ENCODE data around the gene GNAS. TPM values are rescaled to one million over a fixed set of nuclear protein-coding genes. Genes with fewer than 3 reads are reported as not detected.
A peak's percentile ranks its signal among the peaks of the same experiment; 100 is the strongest.
"Not testable (repeated sequence)": the region's sequence is repeated elsewhere in the genome, so short reads cannot be mapped to it uniquely, and the experiment has no call there.

Gene GNAS
- polyA plus RNA-seq, 1 donor = 1,874 TPM

DNA sequence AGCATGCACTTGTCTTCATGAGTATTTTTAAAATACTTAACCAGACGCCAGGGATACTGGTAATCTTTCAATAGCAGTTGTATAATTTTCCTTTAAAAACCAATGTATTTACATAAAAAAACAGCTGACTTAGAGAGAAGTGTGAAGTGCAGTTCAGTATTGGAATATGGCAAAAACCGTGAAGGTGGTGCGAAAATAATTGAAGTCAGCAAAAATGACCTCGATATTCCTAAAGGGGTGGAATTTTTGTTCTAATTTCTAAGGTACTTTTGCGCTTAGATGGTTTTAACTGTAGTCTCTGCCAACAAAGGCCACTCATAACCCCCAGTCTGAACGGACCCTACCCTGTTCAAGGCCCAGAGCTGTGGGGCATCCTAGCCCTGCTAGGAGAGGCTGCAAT, 27.1 kb upstream of the GNAS start:
- DNase-seq = no peak

DNA sequence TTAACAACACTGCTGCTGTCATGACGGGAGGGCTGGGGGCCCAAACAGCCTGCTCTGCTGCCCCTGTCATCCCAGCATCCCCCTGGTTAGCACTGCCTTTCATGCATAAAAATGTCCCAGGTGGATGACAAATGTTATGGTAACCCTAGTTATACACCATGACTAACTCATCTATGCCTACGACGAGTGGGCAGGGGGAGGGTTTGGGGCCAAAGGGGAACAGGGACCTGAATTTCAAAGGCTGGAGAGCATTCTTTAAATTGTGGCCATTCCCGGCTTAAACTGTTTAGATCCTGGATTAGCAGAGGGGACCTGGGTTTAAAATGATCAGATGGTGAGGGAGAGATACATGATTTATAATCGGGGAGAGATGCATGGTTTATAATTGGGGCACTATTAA, 26.2 kb upstream of the GNAS start:
- no peak for DNase-seq

DNA sequence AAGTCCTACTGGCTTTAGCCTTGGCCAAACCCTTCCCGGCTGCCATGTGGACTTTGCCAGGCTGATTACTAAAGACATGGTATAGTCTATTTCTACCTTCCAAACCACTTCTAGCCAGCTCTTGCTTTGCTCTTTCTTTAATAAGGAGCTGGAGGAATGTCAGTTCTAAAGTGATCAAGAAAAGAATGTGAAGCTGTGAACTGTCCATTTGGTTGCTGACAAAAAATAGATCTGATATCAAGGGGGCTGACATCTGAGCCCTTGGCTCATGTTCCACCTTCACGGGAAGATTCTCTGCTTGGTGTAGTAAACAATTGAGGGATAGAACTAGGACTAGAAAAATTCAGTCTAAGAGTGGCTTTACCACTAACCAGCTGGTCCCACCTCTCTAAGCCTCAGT, 24.4 kb upstream of the GNAS start:
- DNase-seq = no peak

DNA sequence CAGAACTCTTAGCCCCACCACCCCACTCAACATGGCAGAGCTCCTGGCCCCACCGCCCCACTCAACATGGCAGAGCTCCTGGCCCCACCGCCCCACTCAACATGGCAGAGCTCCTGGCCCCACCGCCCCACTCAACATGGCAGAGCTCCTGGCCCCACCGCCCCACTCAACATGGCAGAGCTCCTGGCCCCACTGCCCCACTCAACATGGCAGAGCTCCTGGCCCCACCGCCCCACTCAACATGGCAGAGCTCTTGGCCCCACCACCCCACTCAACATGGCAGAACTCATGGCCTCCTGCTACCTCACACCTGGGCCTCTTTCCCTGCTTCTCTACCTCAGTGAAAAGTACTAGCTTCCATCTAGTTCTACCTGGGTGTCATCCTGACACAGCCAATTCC, 23.7 kb upstream of the GNAS start:
- DNase-seq = not testable (repeated sequence)

DNA sequence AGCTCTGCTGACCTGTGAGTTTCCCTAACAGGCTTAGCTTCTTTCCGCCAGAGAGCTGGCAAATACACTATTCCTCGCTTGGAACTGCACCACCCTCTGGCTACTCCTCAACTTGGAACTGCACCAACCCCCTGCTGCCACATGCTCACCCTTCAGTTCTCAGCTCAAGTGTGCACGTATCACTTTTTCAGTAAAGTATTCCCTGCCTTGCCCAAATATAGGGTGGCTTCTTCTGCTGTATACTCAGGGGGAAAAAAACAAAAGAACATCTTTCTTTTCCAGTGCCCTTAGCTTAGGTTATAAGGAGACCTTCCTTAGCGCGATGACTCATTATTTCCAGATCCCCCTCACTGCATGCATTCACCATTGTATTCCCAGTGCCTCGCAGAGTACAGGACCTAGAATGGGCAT, 23.0 kb upstream of the GNAS start:
- DNase-seq = no peak

DNA sequence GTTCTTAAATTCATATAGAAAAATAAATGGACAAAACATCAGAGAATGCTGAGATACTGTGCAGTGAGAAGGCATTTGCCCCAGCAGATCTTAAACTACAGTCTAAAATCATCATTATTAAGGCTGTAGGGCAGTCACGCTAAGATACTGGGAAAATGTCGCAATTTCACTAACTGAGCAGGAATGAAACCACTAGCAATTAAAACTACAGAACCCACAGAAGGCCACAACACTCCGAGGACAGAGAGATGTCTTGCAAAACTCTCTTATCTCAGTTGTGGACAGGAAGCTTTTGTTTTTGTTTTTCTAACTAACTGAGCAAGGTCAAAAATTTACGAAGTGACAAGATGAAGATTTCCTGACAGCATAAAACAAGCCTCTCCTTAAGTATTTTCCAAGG, 20.1 kb upstream of the GNAS start:
- DNase-seq = no peak

DNA sequence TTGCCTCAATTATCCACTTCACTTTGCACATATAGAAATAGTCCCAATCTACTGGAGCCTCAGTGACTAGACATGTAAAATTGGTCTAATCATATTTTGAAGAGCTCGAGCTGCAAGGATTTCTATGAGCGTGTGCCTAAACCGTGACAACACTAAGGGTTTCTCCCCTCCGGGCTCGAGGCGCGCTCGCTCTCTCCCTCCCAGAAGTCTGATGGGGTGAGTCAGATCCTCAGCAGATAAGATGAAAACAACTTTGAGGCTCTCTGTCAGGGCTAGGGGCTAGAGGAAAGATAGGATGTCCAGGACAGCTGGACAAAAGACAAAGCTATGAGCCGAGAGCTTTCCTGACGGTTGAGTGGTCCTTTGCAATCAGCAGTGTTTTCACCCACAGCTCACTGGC, 18.6 kb upstream of the GNAS start:
- no peak for DNase-seq

DNA sequence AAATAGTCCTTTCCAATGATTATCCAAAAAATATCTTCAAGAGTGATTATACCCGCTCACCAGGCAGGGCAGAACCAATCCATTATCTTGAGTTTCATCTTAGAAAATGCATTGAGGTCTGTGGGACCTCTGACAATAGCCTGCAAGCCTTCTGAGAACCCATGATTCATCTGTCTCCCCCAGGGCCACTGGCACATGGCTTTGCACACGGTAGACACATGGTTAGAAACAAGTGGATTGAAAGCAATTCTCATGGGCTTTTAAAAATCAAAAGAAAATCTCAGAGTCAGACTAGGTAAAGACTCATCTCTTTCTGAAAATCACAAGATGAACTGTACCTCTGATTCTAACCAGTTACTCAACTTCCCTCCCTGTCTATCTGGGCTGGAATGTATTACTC, 17.3 kb upstream of the GNAS start:
- no peak for DNase-seq

DNA sequence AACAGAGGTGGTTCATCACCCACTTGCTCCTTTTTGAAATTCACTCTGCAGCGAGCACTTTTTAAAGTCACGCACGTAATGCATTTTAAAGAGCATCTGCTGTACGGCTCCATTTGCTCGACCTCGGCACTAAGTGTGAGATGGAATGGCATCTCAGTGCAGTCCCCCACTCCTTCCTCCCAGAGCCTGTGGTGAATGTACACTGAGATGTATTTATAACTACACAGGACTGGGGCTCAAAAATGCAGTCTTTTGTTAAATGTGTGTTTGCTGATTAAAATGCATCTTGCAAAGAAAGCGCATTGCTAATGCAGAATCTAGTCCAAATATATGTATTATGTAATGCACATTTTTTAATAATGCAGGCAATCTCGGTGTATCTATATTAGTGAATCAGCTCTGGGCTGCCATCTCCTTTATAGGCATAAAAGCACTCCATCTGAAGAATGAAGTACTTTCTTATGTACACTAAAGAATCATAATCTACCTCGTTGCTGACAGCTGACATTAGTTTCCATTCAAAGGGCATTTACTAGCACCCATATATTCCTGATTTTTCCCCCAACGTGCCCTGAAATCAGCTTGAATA, 15.8 kb upstream of the GNAS start:
- DNase-seq = no peak

DNA sequence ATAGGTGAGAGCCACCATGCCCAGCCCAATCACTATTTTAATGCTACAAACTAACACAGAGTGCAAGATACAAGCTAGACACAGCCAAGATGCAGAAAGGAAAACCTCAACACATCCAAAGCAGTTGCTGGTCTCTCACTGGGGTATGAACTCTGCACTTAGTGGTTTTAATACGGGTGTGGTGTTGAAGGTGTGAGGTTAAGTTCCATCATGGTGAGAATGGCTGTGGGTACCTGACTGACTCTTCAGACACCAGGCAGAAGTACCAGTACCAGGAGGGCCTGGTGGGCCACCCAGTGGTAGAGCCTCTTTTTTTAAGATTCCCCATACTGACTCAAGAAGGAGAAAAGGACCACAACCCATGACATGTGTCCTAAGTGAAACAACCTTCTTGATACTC, 14.8 kb upstream of the GNAS start:
- DNase-seq = no peak

DNA sequence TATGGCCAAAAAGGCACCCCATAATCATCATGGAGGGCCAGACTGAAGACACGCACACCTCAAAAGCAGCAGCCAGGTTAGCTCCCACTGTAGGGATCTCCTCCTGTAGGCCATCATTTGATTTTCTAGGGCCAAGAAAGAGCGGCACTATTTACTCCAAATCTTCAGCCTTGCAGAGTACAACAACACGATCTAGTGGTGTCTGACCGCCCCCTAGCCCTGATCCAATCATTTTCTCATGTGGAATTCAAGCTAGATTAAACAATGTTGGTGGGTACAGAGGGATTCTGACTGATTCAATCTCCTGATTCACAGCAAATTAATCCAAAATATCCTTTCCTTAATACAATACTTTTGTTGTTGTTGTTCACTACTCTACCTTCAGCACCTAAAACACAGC, 14.3 kb upstream of the GNAS start:
- DNase-seq = no peak

DNA sequence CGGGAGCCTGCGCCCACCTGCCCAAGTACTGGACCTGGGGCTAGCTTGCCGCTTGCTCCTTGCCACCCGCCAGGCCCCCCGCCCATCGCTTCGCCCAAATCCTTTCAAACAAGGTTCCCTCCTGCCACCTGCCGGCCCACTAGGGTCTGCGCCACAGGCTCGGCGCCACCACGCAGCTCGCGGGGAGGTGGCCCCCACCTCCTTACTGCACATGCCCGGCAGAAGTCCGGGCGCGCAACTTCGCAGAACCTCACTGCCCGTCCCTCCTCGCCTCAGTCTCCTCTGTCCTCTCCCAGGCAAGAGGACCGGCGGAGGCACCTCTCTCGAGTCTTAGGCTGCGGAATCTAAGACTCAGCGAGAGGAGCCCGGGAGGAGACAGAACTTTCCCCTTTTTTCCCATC, 13.0 kb upstream of the GNAS start:
- peak; percentile 53 for DNase-seq

DNA sequence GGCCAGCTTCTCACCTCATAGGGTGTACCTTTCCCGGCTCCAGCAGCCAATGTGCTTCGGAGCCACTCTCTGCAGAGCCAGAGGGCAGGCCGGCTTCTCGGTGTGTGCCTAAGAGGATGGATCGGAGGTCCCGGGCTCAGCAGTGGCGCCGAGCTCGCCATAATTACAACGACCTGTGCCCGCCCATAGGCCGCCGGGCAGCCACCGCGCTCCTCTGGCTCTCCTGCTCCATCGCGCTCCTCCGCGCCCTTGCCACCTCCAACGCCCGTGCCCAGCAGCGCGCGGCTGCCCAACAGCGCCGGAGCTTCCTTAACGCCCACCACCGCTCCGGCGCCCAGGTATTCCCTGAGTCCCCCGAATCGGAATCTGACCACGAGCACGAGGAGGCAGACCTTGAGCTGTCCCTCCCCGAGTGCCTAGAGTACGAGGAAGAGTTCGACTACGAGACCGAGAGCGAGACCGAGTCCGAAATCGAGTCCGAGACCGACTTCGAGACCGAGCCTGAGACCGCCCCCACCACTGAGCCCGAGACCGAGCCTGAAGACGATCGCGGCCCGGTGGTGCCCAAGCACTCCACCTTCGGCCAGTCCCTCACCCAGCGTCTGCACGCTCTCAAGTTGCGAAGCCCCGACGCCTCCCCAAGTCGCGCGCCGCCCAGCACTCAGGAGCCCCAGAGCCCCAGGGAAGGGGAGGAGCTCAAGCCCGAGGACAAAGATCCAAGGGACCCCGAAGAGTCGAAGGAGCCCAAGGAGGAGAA, 12.3 kb upstream of the GNAS start:
- DNase-seq = no peak

DNA sequence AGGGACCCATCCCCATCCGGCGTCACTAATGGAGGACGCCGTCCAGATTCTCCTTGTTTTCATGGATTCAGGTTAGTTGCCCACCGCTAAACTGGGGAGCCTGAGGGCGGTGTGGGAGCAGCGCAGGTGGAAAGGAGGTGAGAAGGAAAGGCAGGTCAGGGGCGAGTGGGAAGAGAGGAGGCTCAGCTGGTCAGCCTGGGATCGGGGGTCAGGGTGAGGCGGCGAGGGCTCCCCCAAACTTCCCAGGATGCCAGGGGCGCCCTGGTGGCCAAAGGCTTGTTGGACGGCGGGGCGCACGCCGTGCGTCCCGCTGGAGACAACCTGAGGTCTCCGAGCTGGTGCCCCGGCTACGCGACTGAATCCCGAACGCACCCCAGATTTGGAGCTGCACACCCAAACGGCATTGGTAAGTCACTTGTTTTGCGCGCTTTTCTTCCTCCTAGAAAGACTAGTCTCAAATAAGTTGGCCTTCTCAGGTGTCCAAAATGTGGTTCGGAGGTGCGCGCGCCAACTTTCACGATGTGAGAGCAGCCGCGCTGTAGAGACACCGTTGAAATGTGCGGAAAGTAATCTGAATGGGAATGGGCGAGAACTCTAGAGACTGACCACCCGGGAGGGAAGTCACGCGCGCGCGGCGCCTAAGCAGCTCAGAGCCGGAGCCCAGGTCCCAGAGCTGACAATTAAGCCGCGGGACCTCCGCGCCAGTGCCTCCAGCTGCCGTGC, 11.5 kb upstream of the GNAS start:
- no peak for DNase-seq

DNA sequence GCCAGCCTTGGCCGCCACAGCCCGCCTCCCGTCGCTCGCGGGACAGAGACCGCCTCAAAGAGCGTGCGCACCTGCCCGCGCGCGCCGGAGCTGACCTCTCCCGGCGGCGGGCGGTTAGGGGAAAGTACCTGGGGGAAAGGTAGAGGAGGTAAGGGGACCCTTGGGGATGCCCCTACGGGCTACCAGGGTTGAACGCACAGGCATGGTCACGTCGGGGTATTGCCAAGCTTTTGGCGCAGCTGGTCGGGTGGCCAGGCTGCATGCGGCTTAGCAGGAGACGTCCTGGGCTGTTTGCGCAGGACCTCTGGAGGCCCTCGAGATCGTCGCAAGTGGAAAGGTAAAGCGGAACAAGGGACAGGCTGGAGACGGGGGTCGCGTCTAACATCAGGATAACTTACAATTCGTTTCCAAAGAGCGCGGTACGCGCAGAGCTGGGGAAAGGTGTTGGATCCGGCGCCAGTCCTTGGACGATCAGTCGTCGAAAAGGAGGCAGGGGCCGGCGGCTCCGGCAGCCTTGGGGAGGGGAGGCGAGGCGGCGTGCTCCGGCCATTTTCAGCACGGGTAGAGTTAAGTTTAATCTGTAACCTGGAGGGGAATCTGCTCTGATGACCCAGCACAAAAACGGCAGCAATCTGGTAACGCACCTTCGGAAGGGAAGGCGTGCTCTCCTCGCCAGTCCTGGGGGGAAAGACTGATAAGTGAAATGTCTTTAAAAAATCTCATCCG, 10.8 kb upstream of the GNAS start:
- no peak for DNase-seq

DNA sequence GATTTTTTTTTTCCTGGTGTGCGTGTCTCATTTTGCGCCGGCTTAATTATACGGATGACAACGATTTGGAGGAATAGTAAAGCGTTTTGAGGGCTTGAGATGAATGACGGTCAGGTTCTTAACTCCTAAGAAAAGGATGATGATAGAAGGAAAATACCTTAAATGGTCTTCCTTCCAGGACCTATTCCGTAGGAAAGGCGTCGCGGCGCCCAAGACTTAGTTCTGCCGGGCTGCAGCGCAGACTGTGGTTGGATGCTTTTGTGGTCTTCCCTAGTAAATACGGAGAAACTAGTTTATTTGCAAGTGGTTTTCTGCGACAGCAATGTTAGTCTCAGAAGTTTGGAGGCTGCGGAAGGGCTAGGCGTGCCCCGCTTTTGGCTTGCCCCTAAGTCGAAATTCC, 10.2 kb upstream of the GNAS start:
- DNase-seq = no peak

DNA sequence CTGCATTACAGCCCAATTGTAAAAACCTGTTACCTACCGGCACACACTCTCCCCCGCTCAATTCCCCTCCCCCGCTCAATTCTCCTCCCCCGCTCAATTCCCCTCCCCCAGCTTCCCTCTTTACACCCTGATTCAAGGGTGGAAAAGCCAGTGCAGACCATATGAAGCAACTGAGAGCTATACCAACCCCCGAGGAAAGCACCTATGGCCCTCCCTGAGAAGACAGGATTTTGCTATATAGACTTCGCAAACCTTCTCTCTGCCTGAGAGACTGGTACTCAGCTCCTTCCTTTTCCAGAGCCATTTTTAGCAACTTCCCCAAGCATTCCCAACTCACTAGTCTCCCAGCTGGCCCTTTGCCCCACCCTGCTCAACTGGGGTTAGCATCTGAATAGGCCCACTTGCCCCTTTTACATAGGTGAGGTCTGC, 9.4 kb upstream of the GNAS start:
- DNase-seq = no peak

DNA sequence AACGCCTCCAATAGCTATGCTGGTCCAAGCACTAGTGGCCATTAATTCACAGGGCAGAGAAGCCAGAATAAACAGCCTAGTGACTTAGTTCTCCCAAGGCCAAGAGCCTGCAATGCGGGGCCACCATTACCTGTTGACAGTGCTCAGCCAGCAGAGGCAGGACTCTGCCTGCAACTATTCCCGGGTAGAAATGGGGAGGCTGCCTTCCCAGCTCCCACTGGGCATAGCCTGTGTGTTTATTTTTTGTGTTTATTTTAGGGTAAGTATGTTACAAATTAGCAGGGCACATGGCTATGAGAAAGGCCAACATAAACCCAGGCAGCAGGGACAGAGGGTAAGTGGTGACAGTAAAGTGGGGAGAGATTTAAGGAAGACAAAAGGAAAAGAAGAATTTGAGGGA, 6.8 kb upstream of the GNAS start:
- no peak for DNase-seq

DNA sequence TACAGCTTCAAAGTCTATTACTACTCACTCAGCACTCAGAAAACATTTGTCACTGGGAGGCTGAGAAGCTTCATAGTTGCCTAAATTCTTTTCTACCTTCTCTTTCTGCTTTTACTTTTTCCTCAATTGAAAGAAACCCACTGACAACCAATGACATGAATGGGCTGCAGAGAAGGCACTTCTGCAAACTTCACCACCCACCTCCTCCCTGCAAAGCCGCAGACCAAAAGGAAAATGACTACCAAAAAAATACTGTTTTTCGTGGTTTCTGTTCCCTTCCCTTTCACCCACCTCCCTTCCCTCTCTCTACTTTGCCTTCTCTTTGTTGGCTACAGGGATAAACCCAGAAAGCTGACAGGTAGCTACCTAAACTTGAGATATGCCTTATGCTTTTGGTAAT, 5.1 kb upstream of the GNAS start:
- no peak for DNase-seq

DNA sequence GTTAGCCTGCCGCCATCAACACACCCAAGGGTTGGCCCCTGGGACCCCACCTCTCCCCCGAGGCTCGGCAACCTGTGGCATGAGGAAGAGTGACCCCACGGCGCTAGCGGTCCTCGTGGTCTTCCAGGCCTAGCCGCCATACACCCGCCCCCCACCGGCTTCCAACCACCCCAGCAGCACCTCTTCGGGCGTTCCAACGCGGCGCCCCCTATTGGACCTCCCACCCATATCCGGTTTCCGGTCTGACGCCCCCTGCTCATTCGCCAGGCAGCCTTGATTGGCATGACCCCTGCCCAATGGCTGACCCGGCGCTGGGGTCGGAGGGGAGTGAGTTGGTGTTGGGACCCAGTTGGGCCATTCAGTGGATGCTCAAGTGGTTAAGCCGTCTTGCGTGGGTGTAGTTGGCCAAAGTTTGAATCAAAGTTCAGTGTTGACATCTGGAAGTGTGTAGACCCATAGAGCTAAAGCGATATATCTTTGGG, 1.8 kb upstream of the GNAS start, which contains the start of gene GNAS-AS1:
Gene GNAS-AS1, minus strand, starts transcription at position 210 of the 482 bp plus-strand sequence.
- peak; percentile 85 for DNase-seq

DNA sequence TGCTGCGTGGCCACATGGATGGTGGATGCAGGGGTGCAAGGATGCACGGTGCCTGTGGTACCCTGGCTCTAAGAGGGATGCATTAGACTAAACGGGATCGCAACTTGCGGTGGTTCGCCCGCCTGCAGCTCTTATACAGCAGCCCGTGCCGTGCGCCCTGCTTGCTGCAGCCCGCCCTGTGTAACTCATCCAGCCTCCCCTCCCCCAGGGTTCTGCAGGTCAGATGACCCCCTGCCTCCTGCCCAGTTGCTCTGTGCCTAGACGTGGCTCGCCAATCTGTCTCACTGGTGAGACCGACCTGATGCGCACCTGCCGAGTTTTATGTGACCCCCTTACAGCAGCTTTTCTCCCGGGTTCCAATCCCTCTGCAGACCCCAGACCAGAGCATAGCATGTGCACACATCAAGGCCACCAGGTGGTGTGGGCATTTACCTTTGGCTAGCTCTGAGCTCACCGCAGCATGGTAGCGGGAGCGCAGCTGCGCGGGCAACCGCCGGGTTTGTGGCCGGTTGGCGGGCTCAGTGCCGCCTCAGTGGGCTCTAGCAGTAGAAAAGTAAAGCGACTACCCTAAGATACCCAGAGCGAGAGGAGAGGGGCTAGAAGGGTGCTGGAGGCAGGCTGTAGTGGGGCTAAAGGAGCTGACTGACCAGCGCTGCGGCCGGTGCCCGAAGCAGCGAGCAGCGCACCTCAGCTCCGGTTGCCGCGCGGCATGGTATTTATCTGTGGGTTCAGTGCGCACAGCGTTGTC, 1.1 kb upstream of the GNAS start:
- DNase-seq = no peak

DNA sequence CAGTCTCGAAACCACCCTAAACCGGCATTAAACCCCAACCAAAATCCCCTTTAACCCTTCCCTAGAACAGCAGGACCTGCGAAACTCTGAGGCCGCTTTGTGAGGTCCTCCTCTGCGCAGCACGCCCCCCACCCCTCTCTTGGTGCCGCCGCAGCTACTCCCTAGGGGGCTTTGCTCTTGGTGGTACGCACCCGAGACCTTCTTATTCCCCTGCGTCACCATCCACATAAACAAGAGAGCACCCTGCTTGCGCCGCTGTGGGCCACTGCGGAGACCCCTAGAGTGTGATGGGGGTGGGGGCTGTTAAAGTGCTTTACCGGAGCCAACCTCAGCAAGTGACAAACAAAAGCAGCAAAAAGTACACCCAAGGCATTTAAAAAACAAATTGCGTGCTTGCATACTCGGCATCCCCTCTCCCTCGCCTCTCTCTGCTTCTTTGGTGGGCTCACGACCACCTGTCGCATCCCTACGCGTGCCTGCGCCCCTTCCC, 502 bp upstream of the GNAS start:
- DNase-seq = no peak
